ENCODE data around the gene TXNDC11.

The TXNDC11 gene

GRCh38 chr16:11671271-11671670, 71.4 kb downstream of the TXNDC11 start:
- H3K27me3 Mint-ChIP-seq: no peaks in the 10 kb centered on the region
- H3K36me3 Mint-ChIP-seq (ENCODE audit: low read depth): peaks cover 6% of the 10 kb centered on the region
- peaks cover 71% of the 10 kb centered on the region for H3K4me1 Mint-ChIP-seq (ENCODE audit: low read depth)
- H3K27ac Mint-ChIP-seq: no peak overlapping the region
- no peak overlapping the region for H3K4me3 Mint-ChIP-seq
- H3K9me3 Mint-ChIP-seq: no peaks in the 10 kb centered on the region

GRCh38 chr16:11670171-11671131, 72.2 kb downstream of the TXNDC11 start:
- peak overlapping the region; percentile 69 for H3K27ac Mint-ChIP-seq
- H3K4me3 Mint-ChIP-seq: peak overlapping the region; percentile 84
- no peaks in the 10 kb centered on the region for H3K9me3 Mint-ChIP-seq
- H3K36me3 Mint-ChIP-seq (ENCODE audit: low read depth): peaks cover under 1% of the 10 kb centered on the region
- peaks cover 73% of the 10 kb centered on the region for H3K4me1 Mint-ChIP-seq (ENCODE audit: low read depth)
- H3K27me3 Mint-ChIP-seq: no peaks in the 10 kb centered on the region

- H3K36me3 Mint-ChIP-seq (ENCODE audit: low read depth): no peaks in the 10 kb centered on the region
- no peaks in the 10 kb centered on the region for H3K9me3 Mint-ChIP-seq
- H3K4me1 Mint-ChIP-seq (ENCODE audit: low read depth): peaks cover 74% of the 10 kb centered on the region
- peak overlapping the region; percentile 76 for H3K27ac Mint-ChIP-seq
- peak overlapping the region; percentile 84 for H3K4me3 Mint-ChIP-seq
- H3K27me3 Mint-ChIP-seq: no peaks in the 10 kb centered on the region
Measured at GRCh38 chr16:11669380-11670146, 73.1 kb downstream of the TXNDC11 start.

GRCh38 chr16:11668623-11669379, 73.9 kb downstream of the TXNDC11 start:
- H3K27ac Mint-ChIP-seq: no peak overlapping the region

GRCh38 chr16:11667824-11668622, 74.6 kb downstream of the TXNDC11 start, which contains the start of gene SNN:
Gene SNN (plus strand): TSS chr16:11668455. CDS start chr16:11676060, 7,605 bp downstream.
- Mint-ChIP-seq H3K4me3 (peak within 1 kb of the TSS; percentile 84), H3K4me1 (ENCODE audit: low read depth) (peaks cover 78% of the 10 kb centered on the region), H3K36me3 (ENCODE audit: low read depth) (no peaks in the 10 kb centered on the region), H3K9me3 (no peaks in the 10 kb centered on the region), H3K27ac (peak within 1 kb of the TSS; percentile 76), H3K27me3 (no peaks in the 10 kb centered on the region)

More at GRCh38 chr16:11668623-11669379, 73.9 kb downstream of the TXNDC11 start:
- H3K4me3 Mint-ChIP-seq: peak overlapping the region; percentile 84
- H3K9me3 Mint-ChIP-seq: no peaks in the 10 kb centered on the region
- no peaks in the 10 kb centered on the region for H3K36me3 Mint-ChIP-seq (ENCODE audit: low read depth)
- no peaks in the 10 kb centered on the region for H3K27me3 Mint-ChIP-seq
- peaks cover 76% of the 10 kb centered on the region for H3K4me1 Mint-ChIP-seq (ENCODE audit: low read depth)

- Mint-ChIP-seq H3K4me1 (ENCODE audit: low read depth) (peaks cover 71% of the 10 kb centered on the region), H3K27ac (no peak overlapping the region), H3K9me3 (no peaks in the 10 kb centered on the region), H3K36me3 (ENCODE audit: low read depth) (no peaks in the 10 kb centered on the region), H3K27me3 (no peaks in the 10 kb centered on the region), H3K4me3 (peak overlapping the region; percentile 55)
Measured at GRCh38 chr16:11667221-11667823, 75.3 kb downstream of the TXNDC11 start.

- H3K27me3 Mint-ChIP-seq: no peaks in the 10 kb centered on the region
Measured at GRCh38 chr16:11666103-11667055, 76.3 kb downstream of the TXNDC11 start.

GRCh38 chr16:11665071-11665491, 77.6 kb downstream of the TXNDC11 start:
- H3K27ac Mint-ChIP-seq: peak overlapping the region; percentile 80
- peaks cover 48% of the 10 kb centered on the region for H3K4me1 Mint-ChIP-seq (ENCODE audit: low read depth)
- no peaks in the 10 kb centered on the region for H3K27me3 Mint-ChIP-seq
- H3K4me3 Mint-ChIP-seq: peak overlapping the region; percentile 36
- no peaks in the 10 kb centered on the region for H3K9me3 Mint-ChIP-seq
- H3K36me3 Mint-ChIP-seq (ENCODE audit: low read depth): no peaks in the 10 kb centered on the region

More at GRCh38 chr16:11666103-11667055, 76.3 kb downstream of the TXNDC11 start:
- Mint-ChIP-seq H3K36me3 (ENCODE audit: low read depth) (no peaks in the 10 kb centered on the region), H3K4me1 (ENCODE audit: low read depth) (peaks cover 61% of the 10 kb centered on the region), H3K9me3 (no peaks in the 10 kb centered on the region), H3K27ac (peak overlapping the region; percentile 29), H3K4me3 (peak overlapping the region; percentile 16)

GRCh38 chr16:11662582-11662981, 80.1 kb downstream of the TXNDC11 start:
- Mint-ChIP-seq H3K9me3 (no peaks in the 10 kb centered on the region), H3K27ac (no peak overlapping the region), H3K4me3 (no peak overlapping the region), H3K36me3 (ENCODE audit: low read depth) (no peaks in the 10 kb centered on the region), H3K27me3 (no peaks in the 10 kb centered on the region), H3K4me1 (ENCODE audit: low read depth) (peaks cover 36% of the 10 kb centered on the region)

- H3K4me1 Mint-ChIP-seq (ENCODE audit: low read depth): peaks cover 20% of the 10 kb centered on the region
- H3K36me3 Mint-ChIP-seq (ENCODE audit: low read depth): no peaks in the 10 kb centered on the region
- H3K4me3 Mint-ChIP-seq: no peak overlapping the region
- no peaks in the 10 kb centered on the region for H3K9me3 Mint-ChIP-seq
- H3K27ac Mint-ChIP-seq: no peak overlapping the region
- H3K27me3 Mint-ChIP-seq: no peaks in the 10 kb centered on the region
Measured at GRCh38 chr16:11660565-11660964, 82.1 kb downstream of the TXNDC11 start.

- H3K36me3 Mint-ChIP-seq (ENCODE audit: low read depth): no peaks in the 10 kb centered on the region
- no peak overlapping the region for H3K27ac Mint-ChIP-seq
- no peak overlapping the region for H3K4me3 Mint-ChIP-seq
- H3K9me3 Mint-ChIP-seq: no peaks in the 10 kb centered on the region
- H3K4me1 Mint-ChIP-seq (ENCODE audit: low read depth): peaks cover 11% of the 10 kb centered on the region
- no peaks in the 10 kb centered on the region for H3K27me3 Mint-ChIP-seq
Measured at GRCh38 chr16:11658896-11659708, 83.6 kb downstream of the TXNDC11 start.

- Mint-ChIP-seq H3K9me3 (no peaks in the 10 kb centered on the region), H3K27me3 (no peaks in the 10 kb centered on the region), H3K4me1 (ENCODE audit: low read depth) (peaks cover 5% of the 10 kb centered on the region), H3K4me3 (no peak overlapping the region), H3K36me3 (ENCODE audit: low read depth) (no peaks in the 10 kb centered on the region), H3K27ac (no peak overlapping the region)
Measured at GRCh38 chr16:11657556-11657955, 85.1 kb downstream of the TXNDC11 start.
